Cardiac fibroblast (primary cell): ENCODE results near the gene SLC39A8.
"Not testable (repeated sequence)": the region's sequence is repeated elsewhere in the genome, so short reads cannot be mapped to it uniquely, and the experiment has no call there.

Experiments used
- DNase-seq, 2 donors: peaks; one replicate each; pipeline versions ENCODE4 v3.0.0 to v3.0.0-alpha.2; 2010; ENCODE audit warnings: low read depth in 2 of 2
- H3K4me3 ChIP-seq, 2 donors: replicated peaks in 1 of 2; 1 replicate in 1 of 2; 2 replicates in 1 of 2; pipeline ENCODE4 v1.5.1; 2011; ENCODE audit warnings: low read depth in 2 of 2, low read length in 2 of 2, mild to moderate bottlenecking in 2 of 2, moderate library complexity in 1 of 2
- CTCF ChIP-seq: IDR thresholded peaks from one replicate; pipeline ENCODE4 v1.5.1; 2011; ENCODE audit warnings: low read depth, mild to moderate bottlenecking, low read length, inconsistent platforms

The SLC39A8 gene

GRCh38 chr4:102246416-102246815 lies 98.9 kb downstream of the SLC39A8 start:
- no peak for TF ChIP-seq CTCF
- no peak overlapping the region for H3K4me3 ChIP-seq
- no peak for DNase-seq

GRCh38 chr4:102244878-102245535 lies 100.3 kb downstream of the SLC39A8 start:
- H3K4me3 ChIP-seq: no peak overlapping the region
- TF ChIP-seq CTCF: no peak
- no peak for DNase-seq

- DNase-seq, H3K4me3 ChIP-seq: not testable (repeated sequence)
Observed at GRCh38 chr4:102243296-102243695, 102.0 kb downstream of the SLC39A8 start.

- no peak overlapping the region for H3K4me3 ChIP-seq
- no peak for DNase-seq
- TF ChIP-seq CTCF: no peak
Observed at GRCh38 chr4:102234243-102234838, 110.9 kb downstream of the SLC39A8 start.

- no peak for TF ChIP-seq CTCF
- no peak overlapping the region for H3K4me3 ChIP-seq
- no peak for DNase-seq
Observed at GRCh38 chr4:102230194-102230593, 115.1 kb downstream of the SLC39A8 start.

- DNase-seq: no peak
- no peak overlapping the region for H3K4me3 ChIP-seq
- TF ChIP-seq CTCF: no peak
Observed at GRCh38 chr4:102227388-102227787, 117.9 kb downstream of the SLC39A8 start.

GRCh38 chr4:102223461-102223860 lies 121.8 kb downstream of the SLC39A8 start:
- TF ChIP-seq CTCF: no peak
- no peak for DNase-seq
- no peak overlapping the region for H3K4me3 ChIP-seq
